HCT116 (cell line): ENCODE data around the gene ENTPD8. TPM values are rescaled to one million over a fixed set of nuclear protein-coding genes. Genes with fewer than 3 reads are reported as not detected.

ENCODE experiments used
- ATAC-seq: fragments of 200-7000 bp; cut with Tn5 transposase; 2 replicates; pipeline ENCODE4 v1.9.1; 2020; ENCODE audit warnings: mild to moderate bottlenecking, moderate library complexity
- BruUV-seq: library from RNA; stranded (reverse); fragments of 400-500 nt; replicated peaks from 2 replicates; lab custom pipeline; 2021; lab: Mats Ljungman, UMichigan
- CTCF ChIA-PET: fragments of 300-600 bp; sonication (Branson Sonifier 250); formaldehyde crosslinking; loops from one replicate; lab custom pipeline; 2021; ENCODE audit warnings: antibody characterized with exemption; lab: Charles Lee
- POLR2A ChIA-PET: fragments of 300-600, 350-600 bp; sonication (Branson Sonifier 250); formaldehyde crosslinking; loops from one replicate; lab custom pipeline; 2021; ENCODE audit warnings: antibody characterized with exemption; lab: Charles Lee
- RAD21 ChIA-PET, 2 experiments: fragments of 300-600 bp; sonication (Branson Sonifier 250); formaldehyde crosslinking; loops; one replicate each; lab custom pipeline; 2023; ENCODE audit warnings: low total read pairs in 2 of 2; ENCODE audit not compliant: uncharacterized antibody in 2 of 2, unreplicated experiment in 2 of 2, low non-redundant PET in 1 of 2; lab: Charles Lee
- DNase-seq: peaks from one replicate; pipeline ENCODE4 v3.0.0-alpha.2; 2010; ENCODE audit warnings: low read depth, low spot score
- H2AFZ ChIP-seq: fragments of 200-600 bp; shearing (Covaris generic), sonication (generic); 2 replicates; pipeline ENCODE4 v1.6.1; 2017; ENCODE audit warnings: low read depth, mixed run types, mixed read lengths, antibody characterized with exemption, low read length; ENCODE audit not compliant: poor library complexity, severe bottlenecking
- H3K27ac ChIP-seq: 2 replicates; pipeline ENCODE4 v1.5.1; 2012; ENCODE audit warnings: low read depth, low read length
- H3K27me3 ChIP-seq: fragments of 200-600 bp; sonication (generic); 2 replicates; pipeline ENCODE4 v1.6.1; 2016; ENCODE audit warnings: mixed run types, low read length, mixed read lengths; ENCODE audit not compliant: insufficient read depth
- H3K36me3 ChIP-seq, 2 experiments: fragments of 200-500 bp in 1 of 2; fragments of 200-600 bp in 1 of 2; sonication (Bioruptor generic) in 1 of 2; sonication (generic) in 1 of 2; 2 replicates each; pipeline versions ENCODE4 v1.5.1 to v1.6.1; 2014 to 2016; ENCODE audit warnings: low read length in 2 of 2, inconsistent platforms in 1 of 2, mixed read lengths in 1 of 2, mixed run types in 1 of 2; ENCODE audit not compliant: insufficient read depth in 2 of 2, control insufficient read depth in 1 of 2
- H3K4me1 ChIP-seq, 2 experiments: fragments of 200-600 bp in 1 of 2; sonication (generic) in 1 of 2; 2 replicates each; pipeline versions ENCODE4 v1.5.1 to v1.6.1; 2012 to 2017; ENCODE audit warnings: low read length in 2 of 2, inconsistent platforms in 1 of 2, mild to moderate bottlenecking in 1 of 2, mixed read lengths in 1 of 2, mixed run types in 1 of 2, moderate library complexity in 1 of 2; ENCODE audit not compliant: insufficient read depth in 2 of 2, control insufficient read depth in 1 of 2
- H3K4me2 ChIP-seq: fragments of 200-600 bp; sonication (generic); 2 replicates; pipeline ENCODE4 v1.6.1; 2017; ENCODE audit warnings: mixed run types, low read length, mixed read lengths
- H3K4me3 ChIP-seq, 2 experiments: fragments of 200-600 bp in 1 of 2; sonication (generic) in 1 of 2; replicated peaks in 1 of 2; 2 replicates each; pipeline ENCODE4 v1.5.1; 2011 to 2016; ENCODE audit warnings: low read length in 2 of 2, control low read depth in 1 of 2, low read depth in 1 of 2, mild to moderate bottlenecking in 1 of 2, mixed read lengths in 1 of 2, mixed run types in 1 of 2
- H3K79me2 ChIP-seq: fragments of 200-600 bp; sonication (generic); 2 replicates; pipeline ENCODE4 v1.6.1; 2017; ENCODE audit warnings: mild to moderate bottlenecking, mixed run types, low read length, moderate library complexity, mixed read lengths; ENCODE audit not compliant: insufficient read depth
- H3K9ac ChIP-seq: fragments of 200-600 bp; sonication (generic); 2 replicates; pipeline ENCODE4 v1.6.1; 2016; ENCODE audit warnings: low read length, mixed read lengths
- H3K9me2 ChIP-seq: fragments of 200-600 bp; sonication (generic), shearing (Covaris generic); 2 replicates; pipeline ENCODE4 v1.6.1; 2017; ENCODE audit warnings: mixed run types, mild to moderate bottlenecking, moderate library complexity; ENCODE audit not compliant: insufficient read depth
- H3K9me3 ChIP-seq, 2 experiments: fragments of 200-500 bp in 1 of 2; fragments of 200-600 bp in 1 of 2; sonication (Bioruptor generic) in 1 of 2; sonication (generic) in 1 of 2; 2 replicates each; pipeline ENCODE4 v1.6.1; 2014 to 2017; ENCODE audit warnings: low read length in 2 of 2, mixed read lengths in 2 of 2, inconsistent platforms in 1 of 2, low read depth in 1 of 2, mild to moderate bottlenecking in 1 of 2, mixed run types in 1 of 2, moderate library complexity in 1 of 2; ENCODE audit not compliant: control insufficient read depth in 1 of 2, insufficient read depth in 1 of 2
- H4K20me1 ChIP-seq: fragments of 200-600 bp; sonication (generic), shearing (Covaris generic); 2 replicates; pipeline ENCODE4 v1.6.1; 2017; ENCODE audit warnings: mixed run types, mild to moderate bottlenecking, moderate library complexity; ENCODE audit not compliant: insufficient read depth
- CBX3 ChIP-seq: IDR thresholded peaks from 2 replicates; pipeline ENCODE4 v1.6.1; 2012; ENCODE audit warnings: low read depth
- CEBPB ChIP-seq: IDR thresholded peaks from 2 replicates; pipeline ENCODE4 v1.6.1; 2012; ENCODE audit warnings: low read depth
- EGR1 ChIP-seq: IDR thresholded peaks from 2 replicates; pipeline ENCODE4 v1.6.1; 2012; ENCODE audit warnings: low read depth
- EZH2 ChIP-seq: fragments of 200-600 bp; sonication (generic); IDR thresholded peaks from 2 replicates; pipeline ENCODE4 v1.6.1; 2017; ENCODE audit warnings: antibody characterized with exemption, mixed run types
- EZH2phosphoT487 ChIP-seq: fragments of 200-600 bp; IDR thresholded peaks from 2 replicates; pipeline ENCODE4 v1.6.1; 2018; ENCODE audit warnings: antibody characterized with exemption, borderline replicate concordance
- JUND ChIP-seq: IDR thresholded peaks from 2 replicates; pipeline ENCODE4 v1.6.1; 2012
- MAX ChIP-seq: IDR thresholded peaks from 2 replicates; pipeline ENCODE4 v1.6.1; 2012
- POLR2A ChIP-seq: IDR thresholded peaks from 2 replicates; pipeline ENCODE4 v1.7.0; 2011; ENCODE audit warnings: borderline replicate concordance; ENCODE audit not compliant: insufficient read depth, insufficient read length; ENCODE audit errors: extremely low read depth
- POLR2AphosphoS5 ChIP-seq: IDR thresholded peaks from 2 replicates; pipeline ENCODE4 v1.6.1; 2011; ENCODE audit warnings: mild to moderate bottlenecking, low read depth, low read length, moderate library complexity
- RAD21 ChIP-seq: IDR thresholded peaks from 2 replicates; pipeline ENCODE4 v1.6.1; 2012; ENCODE audit warnings: low read depth, mild to moderate bottlenecking
- SIN3A ChIP-seq: IDR thresholded peaks from 2 replicates; pipeline ENCODE4 v1.6.1; 2012; ENCODE audit warnings: low read depth
- SP1 ChIP-seq: IDR thresholded peaks from 2 replicates; pipeline ENCODE4 v1.6.1; 2012; ENCODE audit warnings: low read depth
- SRF ChIP-seq: IDR thresholded peaks from 2 replicates; pipeline ENCODE4 v1.6.1; 2012; ENCODE audit warnings: low read depth
- YY1 ChIP-seq: IDR thresholded peaks from 2 replicates; pipeline ENCODE4 v1.6.1; 2011; ENCODE audit warnings: low read length, low read depth, moderate library complexity, mild to moderate bottlenecking; ENCODE audit not compliant: insufficient replicate concordance; ENCODE audit errors: extremely low read depth
- intact Hi-C: fragments of 100-400 bp; cut with micrococcal nuclease; formaldehyde crosslinking; loops from 2 replicates; pipeline ENCODE4 v1.10.0; 2022
- total RNA-seq: library from RNA; stranded (reverse); gene quantifications from one replicate; pipeline ENCODE4 v1.2.1, GENCODE V29; 2021; ENCODE audit not compliant: unreplicated experiment
- TF ChIP-seq, protein P1 (sequence below), 3 experiments: fragments of 200-600 bp in 1 of 3; sonication (generic) in 1 of 3; IDR thresholded peaks in 2 of 3; conservative IDR thresholded peaks in 1 of 3; 2 replicates each; pipeline ENCODE4 v1.5.1; 2012 to 2017; ENCODE audit warnings: low read depth in 2 of 3, low read length in 2 of 3, antibody characterized with exemption in 1 of 3, borderline replicate concordance in 1 of 3, control low read depth in 1 of 3, mild to moderate bottlenecking in 1 of 3, mixed read lengths in 1 of 3, mixed run types in 1 of 3, moderate library complexity in 1 of 3; ENCODE audit not compliant: insufficient read depth in 1 of 3
- TF ChIP-seq, protein P2 (sequence below): IDR thresholded peaks from 2 replicates; pipeline ENCODE4 v1.6.1; 2012

ENTPD8 gene
- total RNA-seq, 1 experiment from 2014 or later: 1.7 TPM

- intact Hi-C loops: loop anchor here (2.0 kb wide), 1 partner anchor 151 kb away; no protein-coding TSS in a partner anchor
- H3K36me3 ChIP-seq: peaks cover 6 to 12% of the 10 kb centered on the region in 2 experiments; a peak in 3 of 4 replicates
- no peak overlapping the region for H2AFZ ChIP-seq
- no peak for DNase-seq
- no peak overlapping the region for H3K27ac ChIP-seq
- no TSS peak for BruUV-seq
- H3K27me3 ChIP-seq: no peaks in the 10 kb centered on the region
- TF ChIP-seq POLR2AphosphoS5 (no peak), SP1 (no peak), RAD21 (no peak), SIN3A (no peak), MAX (no peak), EGR1 (no peak), JUND (no peak), CBX3 (no peak), YY1 (no peak), EZH2 (no peak), SRF (no peak), CEBPB (no peak), POLR2A (no peak), EZH2phosphoT487 (no peak)
- TF ChIP-seq, protein P1, sequence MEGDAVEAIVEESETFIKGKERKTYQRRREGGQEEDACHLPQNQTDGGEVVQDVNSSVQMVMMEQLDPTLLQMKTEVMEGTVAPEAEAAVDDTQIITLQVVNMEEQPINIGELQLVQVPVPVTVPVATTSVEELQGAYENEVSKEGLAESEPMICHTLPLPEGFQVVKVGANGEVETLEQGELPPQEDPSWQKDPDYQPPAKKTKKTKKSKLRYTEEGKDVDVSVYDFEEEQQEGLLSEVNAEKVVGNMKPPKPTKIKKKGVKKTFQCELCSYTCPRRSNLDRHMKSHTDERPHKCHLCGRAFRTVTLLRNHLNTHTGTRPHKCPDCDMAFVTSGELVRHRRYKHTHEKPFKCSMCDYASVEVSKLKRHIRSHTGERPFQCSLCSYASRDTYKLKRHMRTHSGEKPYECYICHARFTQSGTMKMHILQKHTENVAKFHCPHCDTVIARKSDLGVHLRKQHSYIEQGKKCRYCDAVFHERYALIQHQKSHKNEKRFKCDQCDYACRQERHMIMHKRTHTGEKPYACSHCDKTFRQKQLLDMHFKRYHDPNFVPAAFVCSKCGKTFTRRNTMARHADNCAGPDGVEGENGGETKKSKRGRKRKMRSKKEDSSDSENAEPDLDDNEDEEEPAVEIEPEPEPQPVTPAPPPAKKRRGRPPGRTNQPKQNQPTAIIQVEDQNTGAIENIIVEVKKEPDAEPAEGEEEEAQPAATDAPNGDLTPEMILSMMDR (IDR thresholded peaks at IDR 0.05 in 2 of 3, conservative IDR thresholded peaks at IDR 0.05 in 1 of 3; ENCODE audit: borderline replicate concordance in 1 of 3, insufficient read depth in 1 of 3, low read depth in 2 of 3, low read length in 2 of 3): no peak
- TF ChIP-seq, protein P2, sequence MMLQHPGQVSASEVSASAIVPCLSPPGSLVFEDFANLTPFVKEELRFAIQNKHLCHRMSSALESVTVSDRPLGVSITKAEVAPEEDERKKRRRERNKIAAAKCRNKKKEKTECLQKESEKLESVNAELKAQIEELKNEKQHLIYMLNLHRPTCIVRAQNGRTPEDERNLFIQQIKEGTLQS: no peak
- no peaks in the 10 kb centered on the region for H3K9me2 ChIP-seq
- CTCF ChIA-PET: interaction anchor here (1.3 to 1.5 kb wide), 2 partner anchors 23 to 159 kb away, joined by 5 to 11 read pairs; partner anchors contain the start of gene EXD3
- no peaks in the 10 kb centered on the region for H4K20me1 ChIP-seq
- ATAC-seq: no peak
- H3K9me3 ChIP-seq: no peaks in the 10 kb centered on the region
- POLR2A ChIA-PET: no interaction called here
- no peaks in the 10 kb centered on the region for H3K79me2 ChIP-seq
- H3K4me2 ChIP-seq: peak overlapping the region; percentile 59
- no peak overlapping the region for H3K4me3 ChIP-seq
- peaks cover 16 to 33% of the 10 kb centered on the region in 2 experiments for H3K4me1 ChIP-seq
- no peak overlapping the region for H3K9ac ChIP-seq
- RAD21 ChIA-PET: no interaction called here
Measured at GRCh38 chr9:137445930-137446431, 4.8 kb upstream of the ENTPD8 start.
